AG09319 (cell line): ENCODE data around the gene MS4A14.

ENCODE experiments used
- DNase-seq: peaks from one replicate; pipeline ENCODE4 v3.0.0-alpha.2; 2010; ENCODE audit warnings: low read depth; ENCODE audit errors: extremely low read depth
- TF ChIP-seq, protein P1 (sequence below): IDR thresholded peaks from 2 replicates; pipeline ENCODE4 v1.5.1; 2011; ENCODE audit warnings: low read depth, mild to moderate bottlenecking, inconsistent platforms, low read length, moderate library complexity

Gene MS4A14

DNA sequence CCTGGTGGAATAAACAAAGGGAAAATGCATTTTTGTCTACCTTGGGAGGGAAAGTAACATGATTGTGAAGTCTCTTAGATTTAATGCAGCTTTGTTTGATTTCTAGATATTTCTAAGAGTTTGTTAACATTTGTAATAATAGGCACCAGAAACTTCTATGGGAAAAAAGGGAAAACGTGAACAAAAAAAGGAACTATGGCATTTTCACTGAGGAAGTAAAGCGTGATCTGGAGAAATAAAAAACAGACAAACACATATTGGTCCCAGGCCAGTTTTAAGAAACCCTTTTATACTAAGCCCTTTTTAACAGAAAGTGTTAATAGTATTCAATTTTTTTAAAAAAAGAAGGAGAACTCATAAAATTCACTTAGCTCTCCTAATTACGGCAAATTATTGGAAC is 24.9 kb upstream of the MS4A14 start:
- DNase-seq: no peak
- TF ChIP-seq, protein P1, sequence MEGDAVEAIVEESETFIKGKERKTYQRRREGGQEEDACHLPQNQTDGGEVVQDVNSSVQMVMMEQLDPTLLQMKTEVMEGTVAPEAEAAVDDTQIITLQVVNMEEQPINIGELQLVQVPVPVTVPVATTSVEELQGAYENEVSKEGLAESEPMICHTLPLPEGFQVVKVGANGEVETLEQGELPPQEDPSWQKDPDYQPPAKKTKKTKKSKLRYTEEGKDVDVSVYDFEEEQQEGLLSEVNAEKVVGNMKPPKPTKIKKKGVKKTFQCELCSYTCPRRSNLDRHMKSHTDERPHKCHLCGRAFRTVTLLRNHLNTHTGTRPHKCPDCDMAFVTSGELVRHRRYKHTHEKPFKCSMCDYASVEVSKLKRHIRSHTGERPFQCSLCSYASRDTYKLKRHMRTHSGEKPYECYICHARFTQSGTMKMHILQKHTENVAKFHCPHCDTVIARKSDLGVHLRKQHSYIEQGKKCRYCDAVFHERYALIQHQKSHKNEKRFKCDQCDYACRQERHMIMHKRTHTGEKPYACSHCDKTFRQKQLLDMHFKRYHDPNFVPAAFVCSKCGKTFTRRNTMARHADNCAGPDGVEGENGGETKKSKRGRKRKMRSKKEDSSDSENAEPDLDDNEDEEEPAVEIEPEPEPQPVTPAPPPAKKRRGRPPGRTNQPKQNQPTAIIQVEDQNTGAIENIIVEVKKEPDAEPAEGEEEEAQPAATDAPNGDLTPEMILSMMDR: no peak

DNA sequence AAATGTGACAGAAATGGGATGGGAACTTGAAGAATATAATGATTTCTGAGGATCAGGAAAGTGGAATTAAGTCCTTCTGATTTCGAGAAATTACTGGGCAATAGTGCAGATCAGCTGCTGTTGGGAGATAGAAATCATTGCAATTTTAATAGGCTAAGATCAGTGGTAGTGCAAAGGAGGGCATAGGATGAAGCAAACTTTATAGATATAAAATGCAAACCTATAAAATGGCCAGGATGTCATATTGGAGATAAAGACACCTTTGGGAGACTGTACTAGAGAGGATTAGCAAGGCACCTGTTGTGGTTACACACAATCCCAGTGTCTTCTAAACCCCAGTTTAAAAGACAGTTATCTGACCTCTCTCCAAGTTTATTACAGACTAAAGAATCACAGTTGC is 24.4 kb upstream of the MS4A14 start:
- TF ChIP-seq, protein P1: no peak
- DNase-seq: no peak

- DNase-seq: no peak
- TF ChIP-seq, protein P1: no peak
Measured at GRCh38 chr11:60372767-60373166, 23.5 kb upstream of the MS4A14 start.

GRCh38 chr11:60375316-60375715 is 20.9 kb upstream of the MS4A14 start:
- DNase-seq: no peak
- TF ChIP-seq, protein P1: no peak

DNA sequence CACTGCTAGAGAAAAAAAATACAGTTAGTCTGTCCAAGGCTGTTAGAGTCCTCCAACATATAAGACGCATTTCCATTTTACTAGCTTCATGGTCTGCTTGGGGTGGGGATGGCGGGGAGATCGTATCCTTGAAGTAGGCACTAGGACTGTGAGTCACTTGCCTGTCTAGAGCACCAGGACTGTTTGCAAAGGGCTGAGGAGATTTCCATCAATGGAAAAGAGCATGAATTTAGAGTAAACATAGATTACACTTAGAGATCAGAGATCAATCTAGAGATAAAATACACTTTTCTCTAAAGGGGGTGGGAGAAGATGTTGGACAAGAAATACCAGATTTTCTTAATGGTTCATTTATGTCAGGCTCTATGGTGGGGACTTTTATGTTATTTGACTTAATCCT is 19.7 kb upstream of the MS4A14 start:
- TF ChIP-seq, protein P1: no peak
- no peak for DNase-seq

DNA sequence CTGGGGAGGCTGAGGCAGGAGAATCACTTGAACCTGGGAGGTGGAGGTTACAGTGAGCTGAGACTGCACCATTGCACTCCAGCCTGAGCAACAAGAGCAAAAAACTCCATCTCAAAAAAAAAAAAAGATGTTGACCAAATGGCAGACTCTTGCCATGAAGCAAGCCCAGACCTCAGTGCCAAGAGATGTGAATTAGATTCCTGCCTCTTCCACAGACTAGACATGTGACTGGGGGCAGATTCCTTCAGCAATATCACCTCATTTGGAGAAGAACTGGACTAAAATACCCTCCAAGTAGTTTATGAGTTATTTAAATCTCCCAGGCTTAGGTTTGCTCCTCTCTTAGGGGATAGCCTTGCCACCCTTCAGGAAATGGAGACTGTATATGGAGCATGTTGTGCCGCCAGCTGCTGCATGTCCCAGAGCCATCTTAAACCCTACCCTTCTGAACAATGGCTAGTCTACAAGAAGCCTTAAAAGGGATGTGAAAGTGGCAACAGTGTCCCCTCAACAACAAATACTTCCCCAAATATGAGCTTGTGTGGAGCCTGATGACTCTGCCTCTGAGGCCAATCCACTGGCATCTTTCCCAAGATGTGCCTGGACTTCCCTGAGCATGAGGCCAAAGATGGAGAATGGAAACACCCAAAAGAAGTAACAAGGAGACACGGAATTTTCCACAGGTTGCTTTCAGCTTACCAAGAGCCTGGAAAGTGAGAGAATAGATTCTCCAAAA is 18.7 kb upstream of the MS4A14 start:
- TF ChIP-seq, protein P1: no peak
- DNase-seq: no peak

- TF ChIP-seq, protein P1: no peak
- DNase-seq: no peak
Measured at GRCh38 chr11:60378354-60378753, 17.9 kb upstream of the MS4A14 start, which contains the start of gene MS4A7. Gene MS4A7, plus strand, starts transcription at chr11:60378532. Its CDS starts 4,610 bp downstream, at chr11:60383142.
